ENCODE data around the gene IL10RA. TPM values are rescaled to one million over a fixed set of nuclear protein-coding genes. Genes with fewer than 3 reads are reported as not detected.

The IL10RA gene
- total RNA-seq, 2 experiments from 2014 or later: 247 to 260 TPM

DNA sequence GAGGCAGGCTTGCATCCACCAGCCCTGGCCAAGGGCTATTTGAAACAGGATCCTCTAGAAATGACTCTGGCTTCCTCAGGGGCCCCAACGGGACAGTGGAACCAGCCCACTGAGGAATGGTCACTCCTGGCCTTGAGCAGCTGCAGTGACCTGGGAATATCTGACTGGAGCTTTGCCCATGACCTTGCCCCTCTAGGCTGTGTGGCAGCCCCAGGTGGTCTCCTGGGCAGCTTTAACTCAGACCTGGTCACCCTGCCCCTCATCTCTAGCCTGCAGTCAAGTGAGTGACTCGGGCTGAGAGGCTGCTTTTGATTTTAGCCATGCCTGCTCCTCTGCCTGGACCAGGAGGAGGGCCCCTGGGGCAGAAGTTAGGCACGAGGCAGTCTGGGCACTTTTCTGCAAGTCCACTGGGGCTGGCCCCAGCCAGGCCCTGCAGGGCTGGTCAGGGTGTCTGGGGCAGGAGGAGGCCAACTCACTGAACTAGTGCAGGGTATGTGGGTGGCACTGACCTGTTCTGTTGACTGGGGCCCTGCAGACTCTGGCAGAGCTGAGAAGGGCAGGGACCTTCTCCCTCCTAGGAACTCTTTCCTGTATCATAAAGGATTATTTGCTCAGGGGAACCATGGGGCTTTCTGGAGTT is 13.3 kb downstream of the IL10RA start:
- H3K9me3 Mint-ChIP-seq (ENCODE audit: low read depth): peaks cover 6% of the 10 kb centered on the region
- CTCF ChIA-PET: interaction anchor here (0.9 to 39.2 kb wide), 8 partner anchors 12 to 190 kb away, joined by 3 to 459 read pairs (median 24); partner anchors contain the start of gene IL10RA
- no peak for DNase-seq
- H3K27me3 Mint-ChIP-seq: no peaks in the 10 kb centered on the region
- peaks cover 99% of the 10 kb centered on the region for H3K4me1 Mint-ChIP-seq
- ATAC-seq: no peak
- H3K27ac Mint-ChIP-seq: peak overlapping the region; percentile 98
- peaks cover 78% of the 10 kb centered on the region for H3K36me3 Mint-ChIP-seq
- H3K4me3 Mint-ChIP-seq: no peak overlapping the region

GRCh38 chr11:118000067-118000849 is 14.1 kb downstream of the IL10RA start:
- DNase-seq (no peak), ATAC-seq (no peak)
- no peaks in the 10 kb centered on the region for H3K27me3 Mint-ChIP-seq
- peaks cover 6% of the 10 kb centered on the region for H3K9me3 Mint-ChIP-seq (ENCODE audit: low read depth)
- no peak overlapping the region for H3K4me3 Mint-ChIP-seq
- CTCF ChIA-PET: interaction anchor here (0.9 to 39.2 kb wide), 10 partner anchors 13 to 193 kb away, joined by 3 to 459 read pairs (median 10); partner anchors contain the start of gene IL10RA
- H3K4me1 Mint-ChIP-seq: peaks cover 99% of the 10 kb centered on the region
- H3K27ac Mint-ChIP-seq: peak overlapping the region; percentile 98
- peaks cover 72% of the 10 kb centered on the region for H3K36me3 Mint-ChIP-seq

GRCh38 chr11:118000850-118001228 is 14.6 kb downstream of the IL10RA start:
- DNase-seq (no peak), ATAC-seq (no peak)
- CTCF ChIA-PET: interaction anchor here (0.7 to 39.2 kb wide), 10 partner anchors 14 to 193 kb away, joined by 3 to 459 read pairs (median 14); partner anchors contain the start of gene IL10RA
- H3K27me3 Mint-ChIP-seq: no peaks in the 10 kb centered on the region
- H3K4me3 Mint-ChIP-seq: no peak overlapping the region
- H3K4me1 Mint-ChIP-seq: peaks cover 99% of the 10 kb centered on the region
- peak overlapping the region; percentile 98 for H3K27ac Mint-ChIP-seq
- peaks cover 6% of the 10 kb centered on the region for H3K9me3 Mint-ChIP-seq (ENCODE audit: low read depth)
- peaks cover 71% of the 10 kb centered on the region for H3K36me3 Mint-ChIP-seq

DNA sequence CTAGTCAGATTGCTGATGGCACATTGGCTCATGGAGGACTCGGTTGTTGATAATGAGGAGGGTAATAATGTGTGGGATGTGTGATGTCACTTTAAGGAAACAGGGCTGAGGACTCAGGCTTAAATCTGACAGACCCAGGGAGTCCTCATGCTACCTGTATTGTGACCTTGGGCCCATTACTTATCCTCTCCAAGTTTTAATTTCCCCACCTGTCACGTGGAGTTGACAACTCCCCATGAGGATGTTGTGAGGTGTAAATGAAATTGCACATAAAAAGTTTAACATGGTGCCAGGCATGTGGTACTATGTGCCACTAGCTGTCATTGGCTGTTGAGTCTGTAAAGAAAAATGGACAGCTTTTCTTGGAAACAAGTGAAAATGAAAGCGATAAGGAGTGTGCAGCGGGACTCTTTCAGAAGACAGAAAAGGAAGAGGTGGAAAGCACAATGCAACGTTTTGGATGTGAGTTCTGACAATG is 15.3 kb downstream of the IL10RA start:
- Mint-ChIP-seq H3K27me3 (no peaks in the 10 kb centered on the region), H3K9me3 (ENCODE audit: low read depth) (peaks cover 6% of the 10 kb centered on the region), H3K4me3 (peak overlapping the region; percentile 54), H3K4me1 (peaks cover 99% of the 10 kb centered on the region), H3K36me3 (peaks cover 67% of the 10 kb centered on the region), H3K27ac (peak overlapping the region; percentile 98)
- CTCF ChIA-PET: interaction anchor here (0.7 to 39.2 kb wide), 11 partner anchors 10 to 194 kb away, joined by 3 to 459 read pairs (median 14); partner anchors contain the start of gene IL10RA
- no peak for DNase-seq
- ATAC-seq: peak; percentile 58

GRCh38 chr11:118002010-118002540 is 15.9 kb downstream of the IL10RA start:
- peak; percentile 92 for DNase-seq
- H3K9me3 Mint-ChIP-seq (ENCODE audit: low read depth): peaks cover 6% of the 10 kb centered on the region
- H3K27me3 Mint-ChIP-seq: no peaks in the 10 kb centered on the region
- peaks cover 62% of the 10 kb centered on the region for H3K36me3 Mint-ChIP-seq
- CTCF ChIA-PET: interaction anchor here (1.1 to 39.2 kb wide), 12 partner anchors 10 to 194 kb away, joined by 3 to 459 read pairs (median 14); partner anchors contain the start of gene IL10RA
- peaks cover 100% of the 10 kb centered on the region for H3K4me1 Mint-ChIP-seq
- ATAC-seq: peak; percentile 66
- peak overlapping the region; percentile 54 for H3K4me3 Mint-ChIP-seq
- peak overlapping the region; percentile 98 for H3K27ac Mint-ChIP-seq

DNA sequence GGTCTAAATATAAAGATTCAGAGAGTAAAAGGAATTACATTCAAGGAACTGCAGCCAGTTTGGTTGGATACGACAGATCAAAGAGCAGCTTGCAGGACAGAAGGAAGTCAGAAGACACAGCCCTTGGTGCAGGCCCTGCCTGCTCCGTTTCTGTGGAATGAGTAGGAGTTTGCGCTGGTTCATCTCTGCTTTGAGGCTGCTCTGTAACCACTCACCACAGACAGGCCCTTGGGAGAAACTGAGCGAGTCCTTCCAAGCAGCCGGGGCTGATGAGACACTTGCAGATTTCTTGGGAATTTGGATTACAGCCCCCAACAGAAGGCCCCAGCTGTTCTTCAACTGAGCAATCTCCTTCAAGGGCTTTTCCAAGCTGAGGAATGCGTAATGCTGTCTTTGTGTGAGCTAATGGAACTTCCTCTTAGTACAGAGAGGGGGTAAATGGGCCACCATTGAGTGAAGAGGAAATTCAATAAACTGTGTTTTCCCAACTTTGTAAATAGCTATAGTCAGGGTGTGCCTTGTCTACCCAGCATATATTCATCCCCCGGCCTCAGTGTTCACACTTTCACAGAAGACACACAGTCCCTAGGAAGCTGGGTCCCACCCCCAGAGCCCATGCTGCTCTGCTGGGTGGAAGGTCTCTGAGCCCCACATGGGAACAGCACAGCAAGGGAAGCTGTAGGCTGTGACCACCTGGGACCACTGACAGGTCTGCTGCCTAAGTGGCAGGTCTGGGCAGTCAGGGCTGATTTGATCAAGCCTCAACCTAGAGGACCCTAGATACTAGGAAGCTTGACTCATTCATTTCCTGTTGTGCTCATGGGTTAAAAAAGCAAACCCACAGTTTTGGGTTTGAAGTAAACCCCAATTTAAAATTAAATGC is 16.6 kb downstream of the IL10RA start:
- H3K9me3 Mint-ChIP-seq (ENCODE audit: low read depth): peaks cover 6% of the 10 kb centered on the region
- CTCF ChIA-PET: interaction anchor here (1.1 to 39.2 kb wide), 10 partner anchors 9 to 195 kb away, joined by 3 to 459 read pairs (median 14); partner anchors contain the start of gene IL10RA
- H3K4me3 Mint-ChIP-seq: peak overlapping the region; percentile 54
- H3K27me3 Mint-ChIP-seq: no peaks in the 10 kb centered on the region
- peaks cover 54% of the 10 kb centered on the region for H3K36me3 Mint-ChIP-seq
- H3K4me1 Mint-ChIP-seq: peaks cover 100% of the 10 kb centered on the region
- peak overlapping the region; percentile 98 for H3K27ac Mint-ChIP-seq
- peak; percentile 85 for DNase-seq
- ATAC-seq: peak; percentile 53

DNA sequence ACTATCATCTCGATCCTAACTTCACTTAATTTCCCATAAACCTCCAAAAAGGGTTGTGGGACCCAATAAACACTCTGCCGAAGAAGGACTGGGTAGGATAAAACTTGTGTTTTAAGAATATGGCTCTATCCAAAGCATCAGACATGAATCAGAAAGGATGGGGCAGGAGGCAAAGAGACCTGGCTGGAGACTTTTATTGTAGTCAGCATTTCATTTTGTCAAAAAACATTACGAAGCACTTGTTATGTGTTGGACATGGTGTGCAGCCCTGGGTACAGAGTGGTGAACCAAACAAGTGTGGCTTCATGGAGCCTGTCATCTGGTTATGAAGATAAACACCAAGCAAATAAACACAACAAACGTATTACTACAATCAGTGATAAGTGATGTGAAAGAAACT is 17.3 kb downstream of the IL10RA start:
- Mint-ChIP-seq H3K27ac (peak overlapping the region; percentile 98), H3K4me3 (peak overlapping the region; percentile 54), H3K27me3 (no peaks in the 10 kb centered on the region), H3K9me3 (ENCODE audit: low read depth) (peaks cover 6% of the 10 kb centered on the region), H3K4me1 (peaks cover 100% of the 10 kb centered on the region), H3K36me3 (peaks cover 48% of the 10 kb centered on the region)
- CTCF ChIA-PET: interaction anchor here (1.1 to 39.2 kb wide), 8 partner anchors 12 to 196 kb away, joined by 3 to 459 read pairs (median 20); partner anchors contain the start of gene IL10RA
- ATAC-seq (no peak), DNase-seq (no peak)

DNA sequence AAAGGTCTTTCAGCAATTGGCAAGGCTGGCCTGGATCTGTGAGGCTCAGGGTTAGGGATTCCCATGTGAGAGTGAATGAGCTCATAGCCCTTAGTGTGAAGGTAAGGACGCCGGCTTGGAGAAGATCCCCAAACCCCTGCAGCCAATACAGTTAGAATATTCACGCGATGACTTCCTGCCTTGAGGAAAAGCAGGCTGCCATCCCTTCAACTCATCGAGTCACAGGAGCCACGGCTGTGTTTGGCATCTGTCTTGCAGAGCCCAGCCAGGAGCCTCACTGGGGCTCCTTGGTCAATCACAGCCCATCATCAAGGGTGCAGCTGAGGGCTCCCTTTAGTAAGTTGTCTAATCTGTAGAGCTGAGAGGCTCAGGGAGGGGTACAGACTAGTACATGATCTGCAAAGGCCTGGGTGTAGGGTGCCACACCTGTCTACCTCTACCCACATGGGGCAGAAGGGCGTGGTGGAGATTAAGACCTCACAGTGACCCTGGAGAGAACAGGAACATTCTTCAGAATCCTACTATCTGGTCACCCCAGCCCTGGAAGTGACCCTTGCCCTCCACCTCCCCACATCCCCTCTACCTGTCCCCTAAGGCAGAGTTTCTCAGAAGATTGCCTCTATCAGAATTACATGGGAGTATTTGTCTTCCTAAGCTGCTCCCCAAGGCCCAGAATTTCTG is 18.5 kb downstream of the IL10RA start:
- H3K9me3 Mint-ChIP-seq (ENCODE audit: low read depth): peaks cover 6% of the 10 kb centered on the region
- no peak for ATAC-seq
- no peak for DNase-seq
- H3K4me3 Mint-ChIP-seq: no peak overlapping the region
- H3K27ac Mint-ChIP-seq: peak overlapping the region; percentile 98
- peaks cover 100% of the 10 kb centered on the region for H3K4me1 Mint-ChIP-seq
- no peaks in the 10 kb centered on the region for H3K27me3 Mint-ChIP-seq
- CTCF ChIA-PET: interaction anchor here (2.0 to 39.2 kb wide), 4 partner anchors 11 to 56 kb away, joined by 6 to 459 read pairs (median 187); no protein-coding TSS in a partner anchor
- peaks cover 38% of the 10 kb centered on the region for H3K36me3 Mint-ChIP-seq

DNA sequence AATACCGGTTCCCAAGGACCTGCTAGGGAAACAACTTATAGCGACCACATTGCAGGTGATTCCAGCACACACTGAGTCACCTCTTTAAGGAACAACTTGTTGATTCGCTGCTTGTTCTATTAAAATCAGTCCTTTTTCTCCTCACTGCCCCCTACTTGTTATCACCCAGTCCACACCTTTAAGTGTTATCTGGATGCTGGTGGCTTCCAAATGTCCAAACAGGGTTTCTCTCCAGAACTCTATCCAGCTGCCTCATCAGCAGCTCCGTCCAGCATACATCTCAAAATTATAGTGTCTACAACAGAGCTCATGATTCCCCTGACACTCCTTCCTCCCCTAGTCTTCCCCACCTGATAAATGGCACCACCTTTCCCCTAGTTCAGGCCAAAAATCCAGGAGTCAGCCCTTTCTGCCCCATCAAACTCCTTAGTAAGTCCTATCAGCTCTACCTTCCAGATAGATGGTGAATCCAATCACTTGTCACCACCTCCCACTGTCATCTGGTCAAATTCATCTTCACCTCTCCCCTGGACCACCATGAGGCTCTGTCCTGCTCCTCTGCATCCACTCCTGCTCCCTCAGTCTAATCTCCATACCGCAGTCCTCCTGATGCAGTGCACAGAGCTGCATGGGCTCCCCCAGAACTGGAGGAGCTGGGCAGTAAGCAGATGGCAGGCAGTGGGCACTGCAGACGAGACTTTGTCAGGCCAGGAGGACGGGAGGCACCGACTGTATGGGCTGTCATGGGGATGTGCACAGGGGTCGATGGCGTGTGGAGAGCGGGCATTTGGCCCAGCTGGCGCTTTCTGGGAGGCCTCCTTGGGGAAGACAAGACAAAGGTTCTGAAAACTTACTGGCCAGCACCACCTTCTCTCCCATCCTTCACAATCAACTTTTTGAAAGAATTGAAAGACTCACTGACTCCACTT is 19.3 kb downstream of the IL10RA start:
- no peak for DNase-seq
- no peak overlapping the region for H3K4me3 Mint-ChIP-seq
- CTCF ChIA-PET: interaction anchor here (1.2 to 39.2 kb wide), 6 partner anchors 10 to 198 kb away, joined by 3 to 459 read pairs (median 17); no protein-coding TSS in a partner anchor
- peaks cover 100% of the 10 kb centered on the region for H3K4me1 Mint-ChIP-seq
- peaks cover 33% of the 10 kb centered on the region for H3K36me3 Mint-ChIP-seq
- H3K27ac Mint-ChIP-seq: peak overlapping the region; percentile 98
- no peak for ATAC-seq
- peaks cover 6% of the 10 kb centered on the region for H3K9me3 Mint-ChIP-seq (ENCODE audit: low read depth)
- H3K27me3 Mint-ChIP-seq: no peaks in the 10 kb centered on the region

DNA sequence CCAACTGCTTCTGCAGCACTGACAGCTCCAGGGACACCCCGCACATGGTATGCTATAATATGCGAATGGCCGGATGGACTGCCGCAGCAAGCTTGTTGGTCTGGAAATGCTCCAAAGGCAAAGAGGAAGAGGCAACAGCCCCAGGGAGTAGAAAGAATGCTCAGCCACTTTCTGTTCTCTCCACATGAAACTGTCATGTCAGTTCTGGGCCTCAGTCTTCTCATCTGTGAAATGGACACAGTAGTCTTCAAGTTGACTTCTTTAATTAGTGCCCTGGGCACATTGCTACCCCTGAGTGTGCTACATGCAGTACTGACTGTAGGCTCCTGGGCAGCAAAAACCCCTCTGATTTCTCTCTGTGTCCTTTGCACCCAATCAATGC is 19.9 kb downstream of the IL10RA start:
- Mint-ChIP-seq H3K4me1 (peaks cover 100% of the 10 kb centered on the region), H3K27ac (peak overlapping the region; percentile 98), H3K27me3 (no peaks in the 10 kb centered on the region), H3K4me3 (no peak overlapping the region), H3K36me3 (peaks cover 31% of the 10 kb centered on the region), H3K9me3 (ENCODE audit: low read depth) (peaks cover 6% of the 10 kb centered on the region)
- no peak for DNase-seq
- CTCF ChIA-PET: interaction anchor here (1.2 to 39.2 kb wide), 6 partner anchors 9 to 199 kb away, joined by 3 to 459 read pairs (median 17); no protein-coding TSS in a partner anchor
- no peak for ATAC-seq

DNA sequence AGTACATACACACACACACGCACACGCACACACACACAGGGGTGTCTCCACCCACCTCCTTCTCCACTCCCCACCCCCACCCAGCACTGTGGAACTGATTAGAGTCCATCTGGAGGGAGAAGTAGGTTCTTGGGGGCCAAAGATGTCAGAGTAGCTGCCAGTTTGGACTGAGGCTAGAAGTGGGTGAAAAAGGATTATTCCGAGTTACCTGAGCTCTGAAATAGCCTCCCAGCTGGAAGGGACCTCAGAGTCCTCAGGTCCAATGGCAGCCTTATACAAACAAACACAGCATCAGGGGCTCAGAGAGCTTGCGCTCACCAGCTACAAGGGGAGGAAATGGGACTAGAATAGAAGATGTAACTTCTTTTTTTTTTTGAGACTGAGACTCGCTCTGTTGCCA is 20.8 kb downstream of the IL10RA start:
- peak overlapping the region; percentile 16 for H3K4me3 Mint-ChIP-seq
- H3K27ac Mint-ChIP-seq: peak overlapping the region; percentile 98
- no peak for DNase-seq
- H3K4me1 Mint-ChIP-seq: peaks cover 99% of the 10 kb centered on the region
- peaks cover 6% of the 10 kb centered on the region for H3K9me3 Mint-ChIP-seq (ENCODE audit: low read depth)
- CTCF ChIA-PET: interaction anchor here (0.7 to 39.2 kb wide), 14 partner anchors 9 to 58 kb away, joined by 3 to 459 read pairs (median 4); partner anchors contain the start of gene IL10RA
- no peaks in the 10 kb centered on the region for H3K27me3 Mint-ChIP-seq
- peak; percentile 2 for ATAC-seq
- H3K36me3 Mint-ChIP-seq: peaks cover 26% of the 10 kb centered on the region
